ENCODE data around the gene LIG3. TPM values are rescaled to one million over a fixed set of nuclear protein-coding genes. Genes with fewer than 3 reads are reported as not detected.

LIG3 gene
- total and polyA plus RNA-seq, 2 of the 13 experiments (the other 11 are each of a cell fraction or from before 2014, with no cell fraction given): 34.4 to 36.2 TPM

- TF ChIP-seq ZFY (CRISPR knock-in tag; IDR thresholded peaks at IDR 0.05): 0 out of 2 replicates have a peak, but pooled peaks have one; percentile 24
- TF ChIP-seq RFXAP (CRISPR knock-in tag; IDR thresholded peaks at IDR 0.05; ENCODE audit: borderline replicate concordance): no peak
- no peak for TF ChIP-seq KAT7 (CRISPR knock-in tag; IDR thresholded peaks at IDR 0.05; ENCODE audit: borderline replicate concordance)
- TF ChIP-seq PHF5A (CRISPR knock-in tag; IDR thresholded peaks at IDR 0.05; ENCODE audit: low read depth, unreplicated experiment): no peak
- 0 out of 2 replicates have a peak, but pooled peaks have one; percentile 51 for TF ChIP-seq WIZ (CRISPR knock-in tag; IDR thresholded peaks at IDR 0.05)
- TF ChIP-seq ZNF878 (CRISPR knock-in tag; IDR thresholded peaks at IDR 0.05): 0 out of 2 replicates have a peak, but pooled peaks have one; percentile 23
- TF ChIP-seq SSRP1 (CRISPR knock-in tag; IDR thresholded peaks at IDR 0.05): 0 out of 2 replicates have a peak, but pooled peaks have one; percentile 5
- peak; percentile 39; the same call in 1 of the 2 replicates for TF ChIP-seq RARA (CRISPR knock-in tag; IDR thresholded peaks at IDR 0.05)
- TF ChIP-seq ZNF644 (CRISPR knock-in tag; IDR thresholded peaks at IDR 0.05; ENCODE audit: low read depth): peak; percentile 65; the same call in 1 of the 2 replicates
- TF ChIP-seq DRAP1 (CRISPR knock-in tag; IDR thresholded peaks at IDR 0.05): no peak
- TF ChIP-seq ZNF224 (CRISPR knock-in tag; IDR thresholded peaks at IDR 0.05): no peak
- TF ChIP-seq SOX5 (CRISPR knock-in tag; IDR thresholded peaks at IDR 0.05; ENCODE audit: borderline replicate concordance): peak; percentile 23; the same call in 1 of the 2 replicates
- peak; percentile 39; the same call in 1 of the 2 replicates for TF ChIP-seq ZNF430 (CRISPR knock-in tag; IDR thresholded peaks at IDR 0.05)
- TF ChIP-seq, protein P1, sequence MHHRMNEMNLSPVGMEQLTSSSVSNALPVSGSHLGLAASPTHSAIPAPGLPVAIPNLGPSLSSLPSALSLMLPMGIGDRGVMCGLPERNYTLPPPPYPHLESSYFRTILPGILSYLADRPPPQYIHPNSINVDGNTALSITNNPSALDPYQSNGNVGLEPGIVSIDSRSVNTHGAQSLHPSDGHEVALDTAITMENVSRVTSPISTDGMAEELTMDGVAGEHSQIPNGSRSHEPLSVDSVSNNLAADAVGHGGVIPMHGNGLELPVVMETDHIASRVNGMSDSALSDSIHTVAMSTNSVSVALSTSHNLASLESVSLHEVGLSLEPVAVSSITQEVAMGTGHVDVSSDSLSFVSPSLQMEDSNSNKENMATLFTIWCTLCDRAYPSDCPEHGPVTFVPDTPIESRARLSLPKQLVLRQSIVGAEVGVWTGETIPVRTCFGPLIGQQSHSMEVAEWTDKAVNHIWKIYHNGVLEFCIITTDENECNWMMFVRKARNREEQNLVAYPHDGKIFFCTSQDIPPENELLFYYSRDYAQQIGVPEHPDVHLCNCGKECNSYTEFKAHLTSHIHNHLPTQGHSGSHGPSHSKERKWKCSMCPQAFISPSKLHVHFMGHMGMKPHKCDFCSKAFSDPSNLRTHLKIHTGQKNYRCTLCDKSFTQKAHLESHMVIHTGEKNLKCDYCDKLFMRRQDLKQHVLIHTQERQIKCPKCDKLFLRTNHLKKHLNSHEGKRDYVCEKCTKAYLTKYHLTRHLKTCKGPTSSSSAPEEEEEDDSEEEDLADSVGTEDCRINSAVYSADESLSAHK (CRISPR knock-in tag; IDR thresholded peaks at IDR 0.05; ENCODE audit: borderline replicate concordance): no peak
- TF ChIP-seq, protein P2, sequence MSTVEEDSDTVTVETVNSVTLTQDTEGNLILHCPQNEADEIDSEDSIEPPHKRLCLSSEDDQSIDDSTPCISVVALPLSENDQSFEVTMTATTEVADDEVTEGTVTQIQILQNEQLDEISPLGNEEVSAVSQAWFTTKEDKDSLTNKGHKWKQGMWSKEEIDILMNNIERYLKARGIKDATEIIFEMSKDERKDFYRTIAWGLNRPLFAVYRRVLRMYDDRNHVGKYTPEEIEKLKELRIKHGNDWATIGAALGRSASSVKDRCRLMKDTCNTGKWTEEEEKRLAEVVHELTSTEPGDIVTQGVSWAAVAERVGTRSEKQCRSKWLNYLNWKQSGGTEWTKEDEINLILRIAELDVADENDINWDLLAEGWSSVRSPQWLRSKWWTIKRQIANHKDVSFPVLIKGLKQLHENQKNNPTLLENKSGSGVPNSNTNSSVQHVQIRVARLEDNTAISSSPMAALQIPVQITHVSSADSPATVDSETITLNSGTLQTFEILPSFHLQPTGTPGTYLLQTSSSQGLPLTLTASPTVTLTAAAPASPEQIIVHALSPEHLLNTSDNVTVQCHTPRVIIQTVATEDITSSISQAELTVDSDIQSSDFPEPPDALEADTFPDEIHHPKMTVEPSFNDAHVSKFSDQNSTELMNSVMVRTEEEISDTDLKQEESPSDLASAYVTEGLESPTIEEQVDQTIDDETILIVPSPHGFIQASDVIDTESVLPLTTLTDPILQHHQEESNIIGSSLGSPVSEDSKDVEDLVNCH (CRISPR knock-in tag; IDR thresholded peaks at IDR 0.05): no peak
- no peak for TF ChIP-seq ZFYVE20 (CRISPR knock-in tag; IDR thresholded peaks at IDR 0.05; ENCODE audit: borderline replicate concordance, low read depth)
- no peak for TF ChIP-seq TP53 (CRISPR knock-in tag; conservative IDR thresholded peaks at IDR 0.05)
- no peak for TF ChIP-seq ZNF674 (CRISPR knock-in tag; IDR thresholded peaks at IDR 0.05; ENCODE audit: low read depth)
- TF ChIP-seq YEATS2 (CRISPR knock-in tag; IDR thresholded peaks at IDR 0.05; ENCODE audit: borderline replicate concordance): peak; percentile 12; the same call in 1 of the 2 replicates
- TF ChIP-seq, protein P3, sequence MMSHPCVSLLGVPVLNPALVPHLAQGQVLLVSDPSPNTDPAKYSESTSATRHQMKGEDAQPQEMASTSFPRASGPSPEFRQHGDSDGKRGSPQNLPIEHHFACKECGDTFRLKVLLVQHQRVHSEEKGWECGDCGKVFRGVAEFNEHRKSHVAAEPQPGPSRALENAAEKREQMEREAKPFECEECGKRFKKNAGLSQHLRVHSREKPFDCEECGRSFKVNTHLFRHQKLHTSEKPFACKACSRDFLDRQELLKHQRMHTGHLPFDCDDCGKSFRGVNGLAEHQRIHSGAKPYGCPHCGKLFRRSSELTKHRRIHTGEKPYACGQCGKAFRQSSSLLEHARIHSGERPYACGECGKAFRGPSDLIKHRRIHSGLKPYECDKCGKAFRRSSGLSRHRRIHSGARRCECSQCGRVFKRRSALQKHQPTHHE (CRISPR knock-in tag; IDR thresholded peaks at IDR 0.05; ENCODE audit: borderline replicate concordance): no peak
- TF ChIP-seq NFRKB (IDR thresholded peaks at IDR 0.05): no peak
- no peak for TF ChIP-seq ZNF124 (CRISPR knock-in tag; IDR thresholded peaks at IDR 0.05)
- no peak for TF ChIP-seq HOXA7 (CRISPR knock-in tag; IDR thresholded peaks at IDR 0.05)
- no peak; the same call in 1 of the 2 replicates for TF ChIP-seq HOXD1 (CRISPR knock-in tag; IDR thresholded peaks at IDR 0.05)
- TF ChIP-seq TBX2 (CRISPR knock-in tag; IDR thresholded peaks at IDR 0.05; ENCODE audit: borderline replicate concordance): peak; percentile 56; the same call in 1 of the 2 replicates
- TF ChIP-seq STAT5B (CRISPR knock-in tag; IDR thresholded peaks at IDR 0.05): no peak
Observed at GRCh38 chr17:35051579-35052240, 71.4 kb downstream of the LIG3 start (continued).

Data from HepG2 (cell line).